GM18907 (cell line): Measurements from ENCODE around the gene RPL39.
"Not testable (repeated sequence)": the region's sequence is repeated elsewhere in the genome, so short reads cannot be mapped to it uniquely, and the experiment has no call there.

ENCODE experiments used
- ATAC-seq: cut with Tn5 transposase; IDR thresholded peaks from one replicate; pipeline ENCODE4 v1.9.1; 2021; ENCODE audit warnings: mild to moderate bottlenecking, moderate library complexity; ENCODE audit not compliant: unreplicated experiment

RPL39 gene

DNA sequence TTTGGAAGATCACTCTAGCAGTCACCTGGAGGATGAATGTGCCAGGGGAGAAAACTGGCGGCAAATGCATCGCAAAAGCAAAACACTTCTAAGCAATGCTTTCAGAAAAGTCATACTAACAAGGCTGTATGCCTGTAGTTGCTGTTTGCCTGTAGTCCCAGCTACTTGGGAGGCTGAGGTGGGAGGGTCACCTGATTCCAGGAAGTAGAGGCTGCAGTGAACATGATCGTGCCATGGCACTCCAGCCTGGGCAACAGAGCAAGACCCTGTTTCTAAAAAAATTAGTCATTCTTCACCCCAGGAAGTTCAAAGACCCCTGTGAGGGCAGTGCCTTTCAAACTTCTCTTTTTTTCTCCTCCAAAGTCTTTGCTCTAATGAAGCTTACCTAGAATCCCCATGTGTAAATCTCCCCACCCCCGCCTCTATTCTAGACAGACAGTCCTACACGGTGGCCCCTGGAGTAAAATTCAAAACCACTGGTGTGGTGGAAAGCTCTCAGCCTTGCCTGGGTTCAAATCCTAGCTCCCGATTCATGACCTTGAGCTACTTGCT is 27.5 kb downstream of the RPL39 start:
- ATAC-seq, result no peak

GRCh38 chrX:119763181-119763580 is 28.2 kb downstream of the RPL39 start:
- no peak for ATAC-seq

GRCh38 chrX:119762718-119763117 is 28.7 kb downstream of the RPL39 start:
- no peak for ATAC-seq

DNA sequence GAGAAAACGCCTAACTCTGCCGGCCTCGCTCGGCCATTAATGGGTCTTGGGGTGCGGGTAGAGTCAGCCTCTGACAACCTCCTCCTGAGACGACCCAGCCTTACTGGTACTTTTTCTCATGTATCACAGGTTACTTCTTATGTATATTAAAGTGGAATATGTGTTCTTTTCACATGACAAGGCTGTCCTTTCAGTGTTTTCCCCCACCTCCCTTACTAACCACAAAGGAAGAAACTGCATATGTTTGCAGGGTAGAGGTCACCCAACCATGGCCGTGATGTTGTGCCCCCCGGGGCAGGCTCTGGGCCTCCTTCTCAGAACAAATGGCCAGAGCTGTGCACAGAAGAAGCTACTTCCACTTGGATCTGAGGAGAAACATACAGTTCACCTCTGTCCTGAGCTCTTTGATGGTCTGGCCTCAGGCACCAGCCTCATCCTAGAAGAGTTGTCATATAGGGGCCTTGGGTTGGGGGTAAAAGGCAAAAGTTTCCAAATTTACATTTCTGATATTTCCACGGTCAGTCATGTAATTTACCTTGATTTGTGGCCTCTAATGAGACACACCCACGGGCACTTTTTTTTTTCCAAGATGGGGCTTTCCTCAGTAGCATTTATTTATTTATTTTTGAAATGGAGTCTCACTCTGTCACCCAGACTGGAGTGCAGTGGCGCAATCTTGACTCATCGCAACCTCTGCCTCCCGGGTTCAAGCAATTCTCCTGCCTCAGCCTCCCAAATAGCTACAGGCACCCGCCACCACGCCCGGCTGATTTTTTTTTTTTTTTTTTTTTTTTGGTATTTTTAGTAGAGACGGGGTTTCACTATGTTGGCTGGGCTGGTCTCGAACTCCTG is 31.2 kb downstream of the RPL39 start:
- no peak for ATAC-seq

GRCh38 chrX:119759248-119759766 is 32.1 kb downstream of the RPL39 start:
- no peak for ATAC-seq

DNA sequence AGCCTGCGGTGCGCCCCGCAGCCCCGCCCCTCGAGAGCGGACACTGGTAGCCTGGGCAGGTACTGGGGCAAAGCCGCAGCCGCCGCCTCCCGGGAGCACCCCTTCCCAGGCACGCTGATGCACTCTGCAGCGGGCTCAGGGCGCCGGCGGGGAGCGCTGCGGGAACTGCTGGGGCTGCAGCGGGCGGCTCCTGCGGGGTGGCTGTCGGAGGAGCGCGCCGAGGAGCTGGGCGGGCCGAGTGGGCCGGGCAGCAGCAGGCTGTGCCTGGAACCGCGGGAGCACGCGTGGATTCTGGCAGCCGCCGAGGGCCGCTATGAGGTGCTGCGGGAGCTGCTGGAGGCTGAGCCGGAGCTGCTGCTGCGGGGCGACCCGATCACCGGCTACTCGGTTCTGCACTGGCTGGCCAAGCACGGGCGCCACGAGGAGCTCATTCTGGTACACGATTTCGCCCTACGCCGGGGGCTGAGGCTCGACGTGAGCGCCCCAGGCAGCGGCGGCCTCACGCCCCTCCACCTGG is 32.6 kb downstream of the RPL39 start:
- no peak for ATAC-seq

DNA sequence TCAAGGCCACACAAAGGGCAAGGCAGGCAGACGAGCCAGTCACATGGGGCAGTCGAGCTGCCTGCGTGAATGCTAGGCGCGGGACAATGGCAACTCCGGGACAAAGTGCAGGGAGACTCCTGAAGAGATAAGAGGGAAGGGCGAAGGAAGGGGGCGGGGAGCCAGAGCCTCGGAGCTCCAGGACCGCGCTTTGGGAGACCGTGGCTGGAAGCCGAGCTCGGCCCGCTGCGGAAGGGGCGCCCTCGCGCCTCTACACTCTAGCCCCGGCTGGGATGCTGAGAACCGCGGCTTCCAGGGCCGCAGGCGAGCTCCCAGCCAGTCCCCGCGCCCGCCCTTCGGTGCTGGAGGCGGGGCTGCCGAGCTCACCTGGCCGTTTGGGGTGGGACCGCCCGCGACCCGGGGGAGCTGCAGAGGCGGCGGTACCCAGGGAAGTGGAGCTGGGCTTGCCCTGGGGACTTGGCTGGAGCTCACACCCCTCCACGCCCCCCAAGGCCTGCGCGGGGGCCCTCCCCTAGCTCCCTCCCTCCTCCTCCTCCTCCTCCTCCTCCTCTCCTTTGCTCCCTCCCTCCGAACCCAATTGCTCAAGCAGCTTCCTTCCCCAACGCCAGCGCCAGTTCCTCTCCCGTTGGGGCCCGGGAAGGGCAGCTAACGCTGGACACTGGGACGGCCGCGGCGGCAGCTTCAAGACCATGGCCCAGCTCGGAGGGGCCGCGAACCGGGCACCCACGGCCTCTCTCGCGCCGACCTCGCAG is 33.3 kb downstream of the RPL39 start, which contains the start of gene SOWAHD:
TSS of gene SOWAHD (plus strand) at position 610 of the 752 bp plus-strand sequence. CDS start at position 690, 80 bp downstream.
- no peak for ATAC-seq

DNA sequence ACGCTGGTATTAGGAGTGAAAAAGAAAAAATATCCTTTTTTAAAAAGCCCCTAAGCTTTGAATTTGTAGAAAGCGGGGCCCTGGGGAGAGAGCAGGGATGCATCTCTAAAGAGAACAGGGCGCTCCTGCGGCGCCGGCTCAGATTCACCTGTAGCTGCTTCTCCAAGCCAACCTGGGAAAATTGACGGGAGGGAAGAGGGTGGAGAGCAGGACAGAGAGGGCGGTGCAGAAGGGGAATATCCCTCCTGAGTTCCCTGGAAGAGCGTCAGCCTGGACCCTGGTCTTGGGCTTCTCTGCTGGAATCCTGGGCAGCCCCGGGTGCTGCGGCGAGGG is 33.8 kb downstream of the RPL39 start:
- ATAC-seq, result no peak

GRCh38 chrX:119756926-119757635 is 34.3 kb downstream of the RPL39 start:
- ATAC-seq, result no peak

GRCh38 chrX:119755981-119756533 is 35.4 kb downstream of the RPL39 start:
- ATAC-seq, result peak; percentile 79

DNA sequence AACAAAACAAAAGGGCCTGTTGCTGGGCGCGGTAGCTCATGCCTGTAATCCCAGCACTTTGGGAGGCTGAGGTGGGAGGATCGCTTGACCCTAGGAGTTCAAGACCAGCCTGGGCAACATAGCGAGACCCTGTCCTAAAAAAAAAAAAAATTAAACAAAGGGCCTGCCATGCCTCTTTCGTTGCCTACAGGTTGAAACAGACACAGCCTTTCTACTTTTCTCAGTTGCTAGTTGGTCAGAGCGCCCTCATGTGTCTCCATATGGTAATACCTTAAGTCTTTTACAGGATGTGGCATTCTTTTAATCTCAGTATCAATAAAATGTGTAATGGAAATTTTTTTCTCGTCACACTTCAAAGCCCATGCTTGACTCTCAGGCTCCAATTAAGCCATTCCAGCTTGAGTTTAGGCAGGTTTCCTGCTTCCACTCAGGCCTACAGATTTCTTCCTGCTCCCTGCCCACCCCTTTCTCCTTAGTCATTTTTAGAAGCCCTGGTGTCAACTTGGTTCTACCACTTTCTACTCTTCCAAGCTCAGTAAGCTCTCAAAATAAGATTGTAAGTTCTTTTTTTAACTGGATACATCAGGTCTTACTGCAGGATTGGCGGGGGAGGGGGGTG is 37.7 kb downstream of the RPL39 start:
- no peak for ATAC-seq

GRCh38 chrX:119753001-119753400 is 38.4 kb downstream of the RPL39 start:
- no peak for ATAC-seq

- not testable (repeated sequence) for ATAC-seq
Measured at GRCh38 chrX:119750751-119751150, 40.7 kb downstream of the RPL39 start.

GRCh38 chrX:119750131-119750530 is 41.3 kb downstream of the RPL39 start:
- ATAC-seq, result not testable (repeated sequence)

DNA sequence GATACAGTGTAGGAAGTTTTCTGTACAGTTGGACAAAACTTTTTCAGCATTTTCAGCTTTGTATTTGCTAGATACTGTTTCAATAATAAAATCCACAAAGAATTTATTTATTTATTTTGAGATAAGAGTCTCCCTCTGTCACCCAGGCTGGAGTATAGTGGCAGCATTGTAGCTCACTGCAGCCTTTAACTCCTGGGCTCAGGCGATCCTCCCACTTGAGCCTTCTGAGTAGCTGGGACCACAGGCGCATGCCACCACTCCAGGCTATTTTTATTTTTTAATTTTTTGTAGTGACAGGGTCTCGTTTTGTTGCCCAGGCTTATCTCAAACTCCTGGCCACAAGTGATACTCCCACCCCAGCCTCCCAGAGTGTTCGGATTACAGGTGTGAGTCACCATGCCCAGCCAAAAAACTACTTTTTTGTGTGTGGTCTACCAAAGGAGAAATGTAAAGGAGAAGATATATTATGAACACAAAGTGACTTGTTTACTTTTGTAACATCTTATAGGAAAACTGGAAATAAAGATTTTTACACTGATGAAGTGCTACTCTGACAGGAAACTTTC is 46.1 kb downstream of the RPL39 start:
- ATAC-seq, result no peak

GRCh38 chrX:119738742-119739141 is 52.7 kb downstream of the RPL39 start:
- no peak for ATAC-seq
